IMR-90 (cell line): ENCODE results near the gene KLHL3. TPM values are rescaled to one million over a fixed set of nuclear protein-coding genes. Genes with fewer than 3 reads are reported as not detected.

Source experiments
- ATAC-seq: fragments of 200-7000 bp; cut with Tn5 transposase; 2 replicates; pipeline ENCODE4 v1.9.1; 2020; ENCODE audit warnings: low read depth, mild to moderate bottlenecking, moderate library complexity
- BruUV-seq: library from RNA; stranded (reverse); fragments of 400-500 nt; replicated peaks from 2 replicates; lab custom pipeline; 2021; lab: Mats Ljungman, UMichigan
- CTCF ChIA-PET: fragments of 300-600 bp; formaldehyde crosslinking; extraction: SDS; loops from one replicate; lab custom pipeline; 2021; ENCODE audit warnings: antibody characterized with exemption; lab: Yijun Ruan, JAX
- POLR2A ChIA-PET: fragments of 300-600 bp; sonication (Branson Sonifier 250); formaldehyde crosslinking; loops from one replicate; lab custom pipeline; 2022; ENCODE audit warnings: antibody characterized with exemption; ENCODE audit not compliant: unreplicated experiment; lab: Charles Lee
- DNase-seq: peaks from one replicate; pipeline ENCODE4 v3.0.0; 2013
- H2AFZ ChIP-seq: replicated peaks from 2 replicates; pipeline ENCODE3; 2013; ENCODE audit warnings: low read length, mild to moderate bottlenecking; ENCODE audit not compliant: poor library complexity
- H2AK5ac ChIP-seq: 2 replicates; pipeline ENCODE4 v1.6.1; 2013; ENCODE audit warnings: low read depth, low read length, inconsistent platforms
- H2AK9ac ChIP-seq: replicated peaks from 2 replicates; pipeline ENCODE3; 2013; ENCODE audit warnings: mild to moderate bottlenecking, low read depth, low read length, moderate library complexity; ENCODE audit not compliant: poor library complexity
- H2BK120ac ChIP-seq: 2 replicates; pipeline ENCODE4 v1.6.1; 2013; ENCODE audit warnings: low read depth, low read length, inconsistent platforms
- H2BK15ac ChIP-seq: 3 replicates; pipeline ENCODE4 v1.6.1; 2013; ENCODE audit warnings: low read depth, low read length, inconsistent platforms
- H2BK20ac ChIP-seq: 2 replicates; pipeline ENCODE4 v1.6.1; 2013; ENCODE audit warnings: low read depth, mild to moderate bottlenecking, inconsistent platforms, low read length, moderate library complexity
- H2BK5ac ChIP-seq: 2 replicates; pipeline ENCODE4 v1.6.1; 2013; ENCODE audit warnings: mild to moderate bottlenecking, low read depth, low read length, inconsistent platforms; ENCODE audit not compliant: poor library complexity, severe bottlenecking
- H3K14ac ChIP-seq: replicated peaks from 2 replicates; pipeline ENCODE4 v1.6.1; 2013; ENCODE audit warnings: low read depth, low read length, inconsistent platforms
- H3K18ac ChIP-seq: 2 replicates; pipeline ENCODE4 v1.6.1; 2013; ENCODE audit warnings: low read depth, low read length, control low read depth
- H3K23ac ChIP-seq: 2 replicates; pipeline ENCODE4 v1.6.1; 2013; ENCODE audit warnings: low read depth, low read length, inconsistent platforms
- H3K27ac ChIP-seq: 2 replicates; pipeline ENCODE4 v1.5.1; 2013; ENCODE audit warnings: mild to moderate bottlenecking, control low read depth, low read length; ENCODE audit not compliant: insufficient read depth
- H3K27me3 ChIP-seq: 2 replicates; pipeline ENCODE4 v1.6.1; 2013; ENCODE audit warnings: low read length; ENCODE audit not compliant: control insufficient read depth, insufficient read depth
- H3K36me3 ChIP-seq: 2 replicates; pipeline ENCODE4 v1.6.1; 2013; ENCODE audit warnings: low read length, mixed read lengths; ENCODE audit not compliant: control insufficient read depth, insufficient read depth
- H3K4ac ChIP-seq: 2 replicates; pipeline ENCODE4 v1.6.1; 2013; ENCODE audit warnings: low read depth, low read length, inconsistent platforms
- H3K4me1 ChIP-seq: 2 replicates; pipeline ENCODE4 v1.6.1; 2013; ENCODE audit warnings: low read length, mixed read lengths; ENCODE audit not compliant: control insufficient read depth, insufficient read depth
- H3K4me2 ChIP-seq: 2 replicates; pipeline ENCODE4 v1.6.1; 2013; ENCODE audit warnings: low read depth, mild to moderate bottlenecking, control low read depth, low read length, moderate library complexity
- H3K4me3 ChIP-seq: 2 replicates; pipeline ENCODE4 v1.5.1; 2013; ENCODE audit warnings: low read depth, mild to moderate bottlenecking, control low read depth, low read length, moderate library complexity; ENCODE audit not compliant: insufficient read depth
- H3K56ac ChIP-seq: 2 replicates; pipeline ENCODE4 v1.6.1; 2013; ENCODE audit warnings: low read length, inconsistent platforms; ENCODE audit not compliant: insufficient read depth; ENCODE audit errors: extremely low read depth
- H3K79me1 ChIP-seq, 2 experiments: 2 replicates each; pipeline ENCODE4 v1.6.1; 2013; ENCODE audit warnings: low read length in 2 of 2, inconsistent platforms in 1 of 2, low read depth in 1 of 2
- H3K9ac ChIP-seq: 2 replicates; pipeline ENCODE4 v1.6.1; 2013; ENCODE audit warnings: low read depth, low read length, control low read depth
- H3K9me1 ChIP-seq: 2 replicates; pipeline ENCODE4 v1.6.1; 2013; ENCODE audit warnings: low read length, inconsistent platforms; ENCODE audit not compliant: insufficient read depth
- H3K9me3 ChIP-seq: 2 replicates; pipeline ENCODE4 v1.6.1; 2013; ENCODE audit warnings: low read length; ENCODE audit not compliant: control insufficient read depth, insufficient read depth
- H4K20me1 ChIP-seq: 2 replicates; pipeline ENCODE4 v1.6.1; 2013; ENCODE audit warnings: low read length, inconsistent platforms; ENCODE audit not compliant: insufficient read depth
- H4K5ac ChIP-seq: 2 replicates; pipeline ENCODE4 v1.6.1; 2013; ENCODE audit warnings: mild to moderate bottlenecking, low read depth, low read length, control low read depth
- H4K8ac ChIP-seq, 2 experiments: 2 replicates each; pipeline ENCODE4 v1.6.1; 2013; ENCODE audit warnings: low read depth in 2 of 2, low read length in 2 of 2, control low read depth in 1 of 2, inconsistent platforms in 1 of 2
- H4K91ac ChIP-seq: 2 replicates; pipeline ENCODE4 v1.6.1; 2013; ENCODE audit warnings: low read depth, low read length, inconsistent platforms; ENCODE audit not compliant: insufficient read depth
- CEBPB ChIP-seq: IDR thresholded peaks from 2 replicates; pipeline ENCODE4 v1.6.1; 2012; ENCODE audit warnings: low read depth, low read length, improper control_type of control experiment
- MAFK ChIP-seq: IDR thresholded peaks from 2 replicates; pipeline ENCODE4 v1.6.1; 2012; ENCODE audit warnings: low read depth, low read length, improper control_type of control experiment
- NFE2L2 ChIP-seq: fragments of 150-350 bp; IDR thresholded peaks from 2 replicates; pipeline ENCODE4 v1.6.1; 2016; ENCODE audit warnings: low read depth, mild to moderate bottlenecking, low read length
- WGBS, 2 experiments: methylation state at CpG; one replicate each; pipeline versions ENCODE4 v1.1.5 to v1.1.7; 2013; ENCODE audit warnings: missing lambda C conversion rate in 2 of 2; ENCODE audit not compliant: insufficient read length in 1 of 2; ENCODE audit errors: extremely low coverage in 2 of 2; 5-methylcytosine and 5-hydroxymethylcytosine counted together
- dilution Hi-C: fragments of 300-500 bp; cut with HindIII; formaldehyde crosslinking; loops from one replicate; pipeline ENCODE4 v1.14.3; 2018; ENCODE audit warnings: low sequenced_read_pairs; ENCODE audit not compliant: unreplicated experiment
- in situ Hi-C: fragments of 300-500 bp; cut with MboI; formaldehyde crosslinking; loops from 3 replicates; pipeline ENCODE4 v1.14.3; 2019; ENCODE audit warnings: low sequenced_read_pairs, inconsistent platforms, mixed read lengths
- intact Hi-C: fragments of 100-400 bp; cut with micrococcal nuclease; formaldehyde crosslinking; loops from 2 replicates; pipeline ENCODE4 v1.10.0; 2022
- polyA plus RNA-seq, 3 experiments: library from polyadenylated mRNA; depleted of rRNA; stranded (reverse); fragments of >200 nt; gene quantifications; 2 replicates each; pipeline ENCODE4 v1.2.3, GENCODE V29; 2012; ENCODE audit warnings: low replicate concordance in 1 of 3
- total RNA-seq: library from RNA; depleted of rRNA; stranded (reverse); fragments of >200 nt; gene quantifications from 2 replicates; pipeline ENCODE4 v1.2.3, GENCODE V29; 2012
- TF ChIP-seq, protein P1 (sequence below): conservative IDR thresholded peaks from 2 replicates; pipeline ENCODE4 v1.5.1; 2012; ENCODE audit warnings: mild to moderate bottlenecking, low read depth, low read length, improper control_type of control experiment

Gene KLHL3
- total and polyA plus RNA-seq, 2 of the 4 experiments (the other 2 are of a cell fraction): 2.3 to 4.1 TPM

DNA sequence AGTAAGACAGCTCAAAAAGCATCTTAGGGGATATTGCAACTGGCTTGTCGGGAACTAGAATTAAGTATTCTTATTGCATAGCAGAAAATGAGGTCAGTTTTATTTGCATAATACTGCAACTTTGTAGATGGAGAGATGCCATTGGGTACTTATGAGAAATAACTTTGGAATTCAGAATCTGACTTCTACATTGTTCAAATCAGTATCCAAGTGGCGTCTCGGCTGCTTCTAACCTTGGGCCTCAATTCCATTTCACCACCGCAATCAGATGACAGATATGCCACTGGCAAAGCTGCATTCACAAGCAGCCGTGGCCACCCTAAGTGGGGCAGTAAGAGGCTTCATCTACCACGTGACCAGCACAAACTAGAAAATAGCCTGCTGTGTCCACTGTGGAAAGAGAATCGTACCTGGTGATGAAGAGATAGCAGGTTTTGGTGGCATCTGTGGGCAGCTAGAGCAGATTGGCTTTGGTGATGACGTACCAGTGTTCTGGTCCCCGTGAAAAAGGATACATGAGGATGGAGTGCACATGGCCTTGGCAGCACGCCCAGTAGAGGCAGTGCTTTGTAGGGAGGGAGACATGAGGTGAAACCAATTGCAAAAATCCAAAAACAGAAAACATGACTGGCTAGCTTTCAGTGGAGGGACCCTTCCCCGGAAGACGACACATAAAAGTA lies 116.6 kb downstream of the KLHL3 start:
- Histone ChIP-seq H4K20me1 (no peaks in the 10 kb centered on the region), H3K23ac (no peak overlapping the region), H2BK120ac (no peak overlapping the region), H2AK5ac (peak overlapping the region; percentile 36; the same call in 1 of the 2 replicates), H3K4me3 (no peak overlapping the region), H3K27ac (no peak overlapping the region), H3K4me1 (peaks cover 4% of the 10 kb centered on the region), H2AFZ (peak overlapping the region; percentile 39), H3K27me3 (no peaks in the 10 kb centered on the region), H3K9me3 (no peaks in the 10 kb centered on the region), H4K91ac (no peak overlapping the region), H4K5ac (no peak overlapping the region), H3K56ac (no peak overlapping the region), H3K9ac (no peak overlapping the region), H3K9me1 (peaks cover 6% of the 10 kb centered on the region; the same call in 1 of the 2 replicates), H3K79me1 (no peaks in the 10 kb centered on the region), H2BK5ac (no peak overlapping the region), H3K4ac (peak overlapping the region; percentile 33; the same call in 1 of the 2 replicates), H3K36me3 (no peaks in the 10 kb centered on the region), H2BK20ac (no peak overlapping the region; the same call in 1 of the 2 replicates), H4K8ac (peak overlapping the region in 1 of 2 experiments; percentile 6; a peak in 1 of 4 replicates), H3K4me2 (peak overlapping the region; percentile 3; the same call in 1 of the 2 replicates), H3K18ac (no peak overlapping the region; the same call in 1 of the 2 replicates), H2AK9ac (no peak overlapping the region), H3K14ac (no peak overlapping the region), H2BK15ac (no peak overlapping the region)
- ChIA-PET POLR2A (no interaction called here), CTCF (interaction anchor here (1.0 to 1.6 kb wide), 2 partner anchors 10 to 21 kb away, joined by 5 read pairs; no protein-coding TSS in a partner anchor)
- ATAC-seq (peak; percentile 67), DNase-seq (peak; percentile 81)
- intact Hi-C loops (no loop called here), dilution Hi-C loops (no loop called here), in situ Hi-C loops (no loop called here)
- no TSS peak for BruUV-seq
- TF ChIP-seq, protein P1, sequence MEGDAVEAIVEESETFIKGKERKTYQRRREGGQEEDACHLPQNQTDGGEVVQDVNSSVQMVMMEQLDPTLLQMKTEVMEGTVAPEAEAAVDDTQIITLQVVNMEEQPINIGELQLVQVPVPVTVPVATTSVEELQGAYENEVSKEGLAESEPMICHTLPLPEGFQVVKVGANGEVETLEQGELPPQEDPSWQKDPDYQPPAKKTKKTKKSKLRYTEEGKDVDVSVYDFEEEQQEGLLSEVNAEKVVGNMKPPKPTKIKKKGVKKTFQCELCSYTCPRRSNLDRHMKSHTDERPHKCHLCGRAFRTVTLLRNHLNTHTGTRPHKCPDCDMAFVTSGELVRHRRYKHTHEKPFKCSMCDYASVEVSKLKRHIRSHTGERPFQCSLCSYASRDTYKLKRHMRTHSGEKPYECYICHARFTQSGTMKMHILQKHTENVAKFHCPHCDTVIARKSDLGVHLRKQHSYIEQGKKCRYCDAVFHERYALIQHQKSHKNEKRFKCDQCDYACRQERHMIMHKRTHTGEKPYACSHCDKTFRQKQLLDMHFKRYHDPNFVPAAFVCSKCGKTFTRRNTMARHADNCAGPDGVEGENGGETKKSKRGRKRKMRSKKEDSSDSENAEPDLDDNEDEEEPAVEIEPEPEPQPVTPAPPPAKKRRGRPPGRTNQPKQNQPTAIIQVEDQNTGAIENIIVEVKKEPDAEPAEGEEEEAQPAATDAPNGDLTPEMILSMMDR: no peak
- TF ChIP-seq NFE2L2 (no peak), CEBPB (peak; percentile 76), MAFK (no peak)
- WGBS, 2 experiments: 60% methylated on average over 2 of the region's 12 CpGs; no CpG with 5 or more reads in 1 of the 2 experiments
